Activated T-helper 1 cell treated with anti-CD3 and anti-CD28 coated beads, Interleukin-12 subunit alpha, Interleukin-12 subunit beta, Interleukin-2, Interleukin-4 antibody, amounts not matched to agents 30 ng/mL and 10 ng/mL and 1 ng/mL, durations not matched to agents 14 hours and 24 hours and 36 hours (primary cell): ENCODE data around the gene SS18L1. TPM values are rescaled to one million over a fixed set of nuclear protein-coding genes. Genes with fewer than 3 reads are reported as not detected.
A peak's percentile ranks its signal among the peaks of the same experiment; 100 is the strongest.

Experiments used
- DNase-seq: peaks from one replicate; pipeline ENCODE4 v3.0.0; 2021; ENCODE audit warnings: low spot score
- H3K27ac Mint-ChIP-seq: one replicate; pipeline ENCODE4 v1.8.0; 2021; ENCODE audit warnings: mild to moderate bottlenecking, mixed read lengths
- H3K27me3 Mint-ChIP-seq: one replicate; pipeline ENCODE4 v1.8.0; 2022; ENCODE audit warnings: mild to moderate bottlenecking, moderate library complexity, mixed read lengths; ENCODE audit not compliant: insufficient read depth
- H3K36me3 Mint-ChIP-seq: one replicate; pipeline ENCODE4 v1.8.0; 2021; ENCODE audit warnings: low read depth, mixed read lengths
- H3K4me1 Mint-ChIP-seq: one replicate; pipeline ENCODE4 v1.8.0; 2021; ENCODE audit warnings: low read depth, mixed read lengths
- H3K4me3 Mint-ChIP-seq: one replicate; pipeline ENCODE4 v1.8.0; 2021; ENCODE audit warnings: mild to moderate bottlenecking, moderate library complexity, mixed read lengths
- H3K9me3 Mint-ChIP-seq: one replicate; pipeline ENCODE4 v1.8.0; 2021; ENCODE audit warnings: mixed read lengths
- intact Hi-C: fragments of 100-400 bp; cut with micrococcal nuclease; formaldehyde crosslinking; loops from one replicate; pipeline ENCODE4 v1.15.1; 2024
- total RNA-seq: library from RNA; stranded (reverse); gene quantifications from 2 replicates; pipeline ENCODE4 v1.2.3, GENCODE V29; 2022

Gene SS18L1
- total RNA-seq, 1 donor from 2014 or later, result 29.4 TPM

DNA sequence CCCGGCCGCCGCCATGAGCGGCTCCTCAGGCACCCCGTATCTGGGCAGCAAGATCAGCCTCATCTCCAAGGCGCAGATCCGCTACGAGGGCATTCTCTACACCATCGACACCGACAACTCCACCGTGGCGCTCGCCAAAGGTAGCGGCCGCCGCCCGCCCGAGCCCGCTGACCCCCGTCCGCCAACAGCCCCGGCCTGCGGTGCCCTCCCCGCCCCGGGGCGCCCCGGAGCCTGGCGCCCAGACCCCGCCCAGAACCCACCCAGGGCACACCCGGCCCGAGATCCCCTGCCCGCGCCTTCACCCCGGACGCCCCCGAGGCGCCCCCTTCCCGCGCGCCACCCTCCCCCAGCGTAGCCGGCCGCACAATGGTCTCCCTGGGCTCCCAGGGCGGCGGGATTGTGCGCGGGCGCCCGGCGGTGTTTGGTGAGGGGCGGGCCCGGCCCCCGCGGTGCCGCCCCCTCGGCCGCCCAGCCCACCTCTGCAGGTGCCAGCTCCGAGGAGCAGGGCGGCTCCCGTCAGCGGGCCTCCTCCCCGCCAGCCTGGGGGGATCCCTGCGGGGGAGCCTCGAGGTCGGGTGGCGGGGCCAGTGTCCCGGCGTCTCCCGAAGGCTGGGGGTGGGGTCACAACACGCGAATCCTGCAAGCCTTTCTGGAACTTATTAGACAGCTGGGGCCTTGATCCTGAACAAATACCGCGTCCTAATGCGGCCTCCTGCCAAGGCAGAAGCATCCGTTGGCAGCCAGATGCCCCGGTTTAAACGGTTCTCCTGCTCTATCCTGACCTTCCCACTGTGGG, 20.7 kb upstream of the SS18L1 start:
- Mint-ChIP-seq H3K27me3 (no peaks in the 10 kb centered on the region), H3K27ac (peak overlapping the region; percentile 12), H3K9me3 (no peaks in the 10 kb centered on the region), H3K36me3 (peaks cover 27% of the 10 kb centered on the region), H3K4me1 (peaks cover 32% of the 10 kb centered on the region), H3K4me3 (peak overlapping the region; percentile 84)
- intact Hi-C loops, result loop anchor here (1.0 to 5.0 kb wide), 7 partner anchors 20 to 672 kb away; partner anchors contain the start of genes CABLES2, OSBPL2, PSMA7 and RPS21
- DNase-seq, result peak; percentile 12

DNA sequence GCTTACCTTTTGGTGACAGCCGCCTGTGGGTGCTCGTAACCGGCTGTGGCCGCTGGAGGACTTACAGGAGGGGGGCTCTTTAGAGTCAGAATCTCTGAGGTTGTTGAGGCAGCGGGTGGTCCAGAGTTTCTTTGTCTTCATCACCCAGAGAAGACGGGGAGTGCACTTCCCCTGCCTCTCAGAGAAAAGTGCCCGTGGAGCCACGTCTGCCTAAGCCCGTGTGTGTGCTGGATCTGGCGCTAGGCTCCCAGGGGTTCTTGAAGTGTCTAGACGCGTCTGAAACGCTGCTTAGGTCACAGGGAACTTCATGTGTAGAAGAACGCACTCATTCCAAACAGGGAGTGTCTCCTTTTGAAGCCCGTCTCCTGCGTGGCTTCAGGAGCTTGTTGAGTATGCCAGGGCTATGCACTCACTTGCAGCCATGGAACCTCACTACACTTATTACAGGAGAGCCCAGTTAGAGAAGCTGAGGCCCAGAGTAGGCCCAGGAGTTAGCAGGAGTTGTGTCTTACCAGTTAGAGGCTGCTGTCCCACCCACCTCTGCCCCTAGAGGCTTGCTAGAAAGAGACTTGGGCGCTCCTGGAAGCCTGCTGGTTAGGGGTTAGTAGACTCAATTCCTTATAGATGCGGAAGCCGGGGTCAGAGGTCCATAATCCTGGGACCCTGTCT, 20.0 kb upstream of the SS18L1 start:
- H3K9me3 Mint-ChIP-seq, result no peaks in the 10 kb centered on the region
- peak overlapping the region; percentile 84 for H3K4me3 Mint-ChIP-seq
- peak overlapping the region; percentile 12 for H3K27ac Mint-ChIP-seq
- peaks cover 33% of the 10 kb centered on the region for H3K36me3 Mint-ChIP-seq
- peaks cover 32% of the 10 kb centered on the region for H3K4me1 Mint-ChIP-seq
- no peak for DNase-seq
- intact Hi-C loops, result loop anchor here (2.0 to 5.0 kb wide), 2 partner anchors 284 to 671 kb away; partner anchors contain the start of gene CABLES2
- H3K27me3 Mint-ChIP-seq, result no peaks in the 10 kb centered on the region

DNA sequence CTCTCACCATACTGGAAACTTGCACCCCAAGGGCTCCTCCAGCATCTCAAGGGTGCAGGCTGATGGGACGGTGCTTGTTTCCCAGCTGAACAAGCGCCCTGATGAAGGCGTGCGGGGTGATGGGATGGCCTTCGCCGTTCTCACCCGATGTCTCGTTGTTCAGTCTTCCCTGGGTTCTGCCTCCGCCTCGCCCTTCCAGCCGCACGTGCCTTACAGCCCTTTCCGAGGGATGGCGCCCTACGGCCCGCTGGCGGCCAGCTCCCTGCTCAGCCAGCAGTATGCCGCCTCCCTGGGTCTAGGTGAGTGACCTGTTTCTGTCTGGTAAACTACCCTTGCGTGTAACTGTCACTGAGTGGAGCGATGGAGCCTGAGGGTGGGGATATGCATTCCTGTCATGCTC, 17.4 kb upstream of the SS18L1 start:
- no peak overlapping the region for H3K4me3 Mint-ChIP-seq
- no peaks in the 10 kb centered on the region for H3K27me3 Mint-ChIP-seq
- no peak overlapping the region for H3K27ac Mint-ChIP-seq
- peaks cover 28% of the 10 kb centered on the region for H3K4me1 Mint-ChIP-seq
- H3K9me3 Mint-ChIP-seq, result no peaks in the 10 kb centered on the region
- no peak for DNase-seq
- intact Hi-C loops, result no loop called here
- peaks cover 45% of the 10 kb centered on the region for H3K36me3 Mint-ChIP-seq

DNA sequence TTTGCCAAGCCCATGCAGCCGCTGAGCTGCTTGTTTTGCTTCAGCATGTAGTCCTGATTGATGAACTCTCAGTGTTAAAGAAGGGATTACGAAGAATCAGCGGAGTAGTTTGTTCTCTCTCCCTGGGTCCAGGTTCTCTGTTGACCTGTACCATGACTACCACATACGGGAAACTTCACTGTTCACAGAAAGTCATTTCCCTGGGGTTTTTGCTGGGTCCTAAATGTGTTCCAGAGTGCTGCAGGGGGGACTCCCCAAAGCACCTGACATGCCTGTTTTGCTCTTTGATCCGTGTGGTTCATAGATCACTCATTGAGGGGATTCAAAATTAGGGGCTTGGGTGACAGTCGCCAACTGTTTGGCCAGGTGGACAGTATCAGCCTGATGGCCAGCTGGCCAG, 15.8 kb upstream of the SS18L1 start:
- Mint-ChIP-seq H3K9me3 (no peaks in the 10 kb centered on the region), H3K36me3 (peaks cover 55% of the 10 kb centered on the region), H3K27me3 (no peaks in the 10 kb centered on the region), H3K4me1 (peaks cover 41% of the 10 kb centered on the region), H3K27ac (peak overlapping the region; percentile 50), H3K4me3 (no peak overlapping the region)
- no peak for DNase-seq
- intact Hi-C loops, result no loop called here

DNA sequence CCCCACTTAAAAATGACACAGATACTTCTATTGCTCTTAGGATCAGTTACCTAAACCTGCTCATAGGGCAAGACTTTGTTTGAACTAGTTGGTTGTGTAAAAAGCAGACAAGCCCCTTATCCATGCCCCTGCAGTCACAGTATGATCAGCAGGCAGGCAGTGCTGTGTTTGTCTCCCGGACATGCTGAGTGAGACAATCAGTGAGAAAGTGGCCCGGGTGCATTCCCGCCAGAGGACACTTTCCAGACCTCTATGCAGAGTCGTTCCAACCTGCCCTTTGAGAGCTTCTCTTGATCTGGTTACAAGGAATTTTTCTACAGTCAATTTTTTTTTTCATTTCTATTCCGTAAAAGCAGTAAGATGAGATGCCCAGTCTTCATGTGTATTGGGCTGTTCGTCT, 15.1 kb upstream of the SS18L1 start:
- H3K9me3 Mint-ChIP-seq, result no peaks in the 10 kb centered on the region
- no peaks in the 10 kb centered on the region for H3K27me3 Mint-ChIP-seq
- DNase-seq, result no peak
- peaks cover 55% of the 10 kb centered on the region for H3K36me3 Mint-ChIP-seq
- intact Hi-C loops, result no loop called here
- H3K27ac Mint-ChIP-seq, result no peak overlapping the region
- peaks cover 42% of the 10 kb centered on the region for H3K4me1 Mint-ChIP-seq
- no peak overlapping the region for H3K4me3 Mint-ChIP-seq

DNA sequence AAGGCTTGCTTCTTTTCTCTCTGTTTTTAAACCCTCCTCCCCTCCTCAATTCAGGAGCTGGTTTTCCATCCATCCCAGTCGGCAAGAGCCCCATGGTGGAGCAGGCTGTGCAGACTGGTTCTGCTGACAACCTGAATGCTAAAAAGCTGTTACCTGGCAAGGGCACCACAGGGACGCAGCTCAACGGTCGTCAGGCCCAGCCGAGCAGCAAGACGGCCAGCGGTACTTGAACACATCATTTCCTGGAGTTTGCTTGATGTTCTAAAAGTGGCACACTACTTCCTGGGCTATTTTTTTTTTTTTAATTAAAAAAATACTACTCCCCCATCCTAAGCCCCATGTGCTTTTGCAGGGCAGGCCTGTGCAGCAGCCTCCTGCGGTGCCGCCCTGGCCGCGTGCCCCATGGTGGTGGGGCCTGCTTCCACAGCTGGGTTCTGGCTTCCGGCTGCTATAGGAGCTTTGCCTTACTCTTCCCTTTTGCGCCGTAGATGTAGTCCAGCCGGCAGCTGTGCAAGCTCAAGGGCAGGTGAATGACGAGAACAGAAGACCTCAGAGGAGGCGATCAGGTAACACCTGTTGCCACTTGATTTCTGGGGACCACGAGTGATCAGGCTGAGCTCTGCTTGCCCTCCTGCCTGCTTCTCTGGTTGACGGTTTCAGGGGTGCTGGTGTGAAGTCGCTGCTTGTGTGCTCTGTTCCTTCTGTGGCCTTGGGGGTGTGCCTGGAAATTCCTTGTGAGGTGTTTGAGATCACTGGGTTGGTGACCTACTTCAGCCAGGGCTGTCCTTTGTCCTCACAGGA, 13.6 kb upstream of the SS18L1 start:
- no peak overlapping the region for H3K27ac Mint-ChIP-seq
- peaks cover 33% of the 10 kb centered on the region for H3K4me1 Mint-ChIP-seq
- H3K27me3 Mint-ChIP-seq, result no peaks in the 10 kb centered on the region
- intact Hi-C loops, result no loop called here
- H3K4me3 Mint-ChIP-seq, result no peak overlapping the region
- H3K9me3 Mint-ChIP-seq, result no peaks in the 10 kb centered on the region
- H3K36me3 Mint-ChIP-seq, result peaks cover 51% of the 10 kb centered on the region
- DNase-seq, result no peak

DNA sequence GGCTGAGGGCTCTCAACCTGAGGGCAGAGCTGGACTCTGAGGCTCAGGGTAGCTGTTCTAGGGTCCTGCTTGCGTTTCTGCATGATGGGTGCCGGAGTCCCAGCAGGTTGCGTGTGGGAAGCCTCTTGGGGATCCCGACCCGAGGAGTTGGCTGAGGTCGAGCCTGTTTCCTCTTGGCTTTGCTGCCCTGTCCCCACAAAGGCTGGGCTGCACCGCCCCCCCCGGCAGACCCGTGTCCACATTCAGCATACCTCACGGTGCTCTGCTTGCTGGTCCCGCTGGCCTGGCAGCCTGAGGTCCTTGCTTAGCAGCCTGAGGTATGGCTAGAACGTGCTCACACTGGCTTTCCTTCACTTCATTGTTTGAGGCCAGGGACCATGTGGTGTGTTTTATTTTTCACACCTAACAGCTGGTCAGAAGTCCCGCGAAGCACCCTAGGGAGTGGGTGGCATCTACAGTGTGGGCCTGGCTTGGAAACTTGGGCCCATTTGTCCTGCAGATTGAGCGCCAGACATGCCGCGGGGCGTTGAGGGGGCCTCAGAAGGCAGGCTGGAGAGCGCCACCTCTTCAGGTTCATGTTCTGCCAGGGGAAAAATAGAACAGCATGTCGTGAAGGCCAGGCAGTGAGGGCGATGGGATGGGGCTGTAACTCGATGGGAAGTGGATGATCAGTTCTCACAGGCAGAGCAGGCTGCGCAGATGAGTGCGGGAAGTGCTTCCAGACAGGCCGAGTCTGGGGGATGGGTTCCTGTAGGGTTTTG, 11.8 kb upstream of the SS18L1 start:
- intact Hi-C loops, result no loop called here
- no peaks in the 10 kb centered on the region for H3K9me3 Mint-ChIP-seq
- peak overlapping the region; percentile 56 for H3K27ac Mint-ChIP-seq
- no peak overlapping the region for H3K4me3 Mint-ChIP-seq
- no peaks in the 10 kb centered on the region for H3K27me3 Mint-ChIP-seq
- peaks cover 29% of the 10 kb centered on the region for H3K4me1 Mint-ChIP-seq
- peaks cover 47% of the 10 kb centered on the region for H3K36me3 Mint-ChIP-seq
- no peak for DNase-seq

DNA sequence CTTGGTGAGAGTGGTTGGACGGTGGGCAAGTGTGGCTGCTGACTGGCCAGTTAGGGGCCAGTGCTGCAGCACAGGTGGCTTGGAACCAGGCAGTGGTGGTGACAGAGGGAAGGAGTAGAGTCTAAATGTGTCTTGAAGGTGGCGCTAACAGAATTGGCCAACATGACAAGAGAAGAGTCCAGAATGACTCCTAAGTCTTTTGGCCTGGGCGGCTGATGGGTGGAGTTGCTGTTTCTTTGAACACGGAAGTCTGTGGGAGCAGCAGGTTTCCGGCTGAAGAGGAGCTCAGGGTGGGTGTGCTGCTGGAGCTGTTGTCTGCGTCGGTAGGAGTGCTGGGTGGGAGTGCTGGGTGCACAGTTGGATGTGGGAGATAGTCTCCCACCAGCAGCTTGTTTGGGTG, 11.1 kb upstream of the SS18L1 start:
- Mint-ChIP-seq H3K4me3 (peak overlapping the region; percentile 23), H3K4me1 (peaks cover 34% of the 10 kb centered on the region), H3K9me3 (no peaks in the 10 kb centered on the region), H3K27me3 (no peaks in the 10 kb centered on the region), H3K27ac (peak overlapping the region; percentile 56), H3K36me3 (peaks cover 48% of the 10 kb centered on the region)
- DNase-seq, result no peak
- intact Hi-C loops, result no loop called here

DNA sequence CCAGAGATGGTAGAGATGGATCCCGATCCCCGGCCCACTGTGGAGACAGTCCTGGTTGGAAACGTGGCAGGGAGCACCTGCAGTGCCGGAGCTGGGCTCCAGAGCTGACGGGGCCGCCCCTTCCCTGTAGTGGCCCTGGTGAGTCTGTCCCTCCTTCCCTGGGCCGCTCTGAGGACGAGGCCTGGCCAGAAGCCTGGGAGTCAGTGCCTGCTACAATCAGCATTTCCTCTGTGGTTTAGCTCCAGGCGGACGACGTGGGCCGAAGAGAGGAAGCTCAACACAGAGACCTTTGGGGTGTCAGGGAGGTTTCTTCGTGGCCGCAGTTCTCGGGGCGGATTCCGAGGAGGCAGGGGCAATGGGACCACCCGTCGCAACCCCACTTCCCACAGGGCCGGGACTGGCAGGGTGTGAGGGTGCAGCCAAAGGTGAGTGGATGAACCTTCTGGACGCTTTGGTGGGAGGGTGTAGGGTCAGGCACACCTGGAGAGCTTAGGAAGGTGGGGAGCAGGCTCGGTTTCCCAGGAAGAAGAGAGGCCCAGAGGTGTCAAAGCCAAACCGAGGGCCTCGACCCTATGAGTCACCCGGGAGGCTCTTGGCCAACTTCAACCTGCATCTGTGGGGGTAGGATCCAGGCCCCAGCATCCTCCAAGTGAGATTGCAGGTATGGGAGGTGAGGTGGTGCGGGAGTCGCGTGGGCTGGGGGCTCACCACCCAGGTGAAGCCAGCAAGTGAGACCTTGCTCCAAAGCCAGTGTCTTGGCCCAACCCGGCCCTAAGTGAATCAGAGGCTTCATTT, 10.3 kb upstream of the SS18L1 start:
- Mint-ChIP-seq H3K4me3 (no peak overlapping the region), H3K4me1 (peaks cover 41% of the 10 kb centered on the region), H3K27me3 (no peaks in the 10 kb centered on the region), H3K9me3 (no peaks in the 10 kb centered on the region), H3K27ac (no peak overlapping the region), H3K36me3 (peaks cover 49% of the 10 kb centered on the region)
- intact Hi-C loops, result no loop called here
- DNase-seq, result no peak

DNA sequence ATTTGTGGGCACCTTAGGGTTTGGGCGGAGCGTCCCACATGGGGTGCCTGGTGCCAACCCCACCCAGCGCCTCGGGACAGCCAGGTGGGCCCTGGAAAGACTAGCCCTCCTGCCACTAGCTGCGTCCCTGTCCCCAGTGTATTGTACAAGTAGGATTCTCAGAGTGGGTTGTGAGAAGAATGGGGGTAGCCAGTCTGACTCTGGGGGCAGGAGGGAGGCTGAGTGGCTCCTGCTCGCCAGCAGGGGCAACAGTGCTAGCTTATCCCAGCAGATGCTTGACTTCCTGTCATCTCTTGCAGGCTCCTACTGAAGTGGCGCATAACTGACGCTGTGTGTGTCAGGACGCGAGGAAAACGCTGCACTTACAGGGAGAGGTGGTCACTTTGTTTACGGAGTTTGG, 9.7 kb upstream of the SS18L1 start:
- H3K27ac Mint-ChIP-seq, result no peak overlapping the region

DNA sequence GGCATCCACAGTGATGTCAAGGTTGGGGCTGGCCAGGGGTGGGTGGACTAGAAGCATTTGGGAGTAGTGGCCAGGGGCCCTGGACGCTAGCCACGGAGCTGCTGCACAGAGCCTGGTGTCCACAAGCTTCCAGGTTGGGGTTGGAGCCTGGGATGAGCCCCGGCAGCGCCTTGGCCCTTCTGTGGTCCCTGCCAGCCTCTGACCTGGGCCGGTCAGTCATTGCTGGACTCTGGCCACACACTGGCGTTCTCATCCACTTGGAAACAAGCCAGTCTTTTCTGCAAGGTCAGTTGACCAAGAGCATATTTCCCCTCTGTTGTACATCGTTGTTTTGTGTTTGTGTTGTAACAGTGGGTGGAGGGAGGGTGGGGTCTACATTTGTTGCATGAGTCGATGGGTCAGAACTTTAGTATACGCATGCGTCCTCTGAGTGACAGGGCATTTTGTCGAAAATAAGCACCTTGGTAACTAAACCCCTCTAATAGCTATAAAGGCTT, 8.8 kb upstream of the SS18L1 start:
- peaks cover 56% of the 10 kb centered on the region for H3K36me3 Mint-ChIP-seq
- H3K4me1 Mint-ChIP-seq, result peaks cover 42% of the 10 kb centered on the region
- intact Hi-C loops, result loop anchor here (5.0 kb wide), 1 partner anchor 107 kb away; no protein-coding TSS in a partner anchor
- H3K9me3 Mint-ChIP-seq, result no peaks in the 10 kb centered on the region
- DNase-seq, result no peak
- H3K27ac Mint-ChIP-seq, result no peak overlapping the region
- no peaks in the 10 kb centered on the region for H3K27me3 Mint-ChIP-seq
- no peak overlapping the region for H3K4me3 Mint-ChIP-seq

More for the DNA sequence above, 9.7 kb upstream of the SS18L1 start:
- H3K27me3 Mint-ChIP-seq, result no peaks in the 10 kb centered on the region
- H3K36me3 Mint-ChIP-seq, result peaks cover 48% of the 10 kb centered on the region
- intact Hi-C loops, result no loop called here
- no peak overlapping the region for H3K4me3 Mint-ChIP-seq
- no peak for DNase-seq
- H3K4me1 Mint-ChIP-seq, result peaks cover 42% of the 10 kb centered on the region
- H3K9me3 Mint-ChIP-seq, result no peaks in the 10 kb centered on the region
